ENCODE results near the gene C1QTNF7. TPM values are rescaled to one million over a fixed set of nuclear protein-coding genes. Genes with fewer than 3 reads are reported as not detected.

Gene C1QTNF7
- total and polyA plus RNA-seq, 12 donors, result 0.30 to 2.7 (median 1.5) TPM

DNA sequence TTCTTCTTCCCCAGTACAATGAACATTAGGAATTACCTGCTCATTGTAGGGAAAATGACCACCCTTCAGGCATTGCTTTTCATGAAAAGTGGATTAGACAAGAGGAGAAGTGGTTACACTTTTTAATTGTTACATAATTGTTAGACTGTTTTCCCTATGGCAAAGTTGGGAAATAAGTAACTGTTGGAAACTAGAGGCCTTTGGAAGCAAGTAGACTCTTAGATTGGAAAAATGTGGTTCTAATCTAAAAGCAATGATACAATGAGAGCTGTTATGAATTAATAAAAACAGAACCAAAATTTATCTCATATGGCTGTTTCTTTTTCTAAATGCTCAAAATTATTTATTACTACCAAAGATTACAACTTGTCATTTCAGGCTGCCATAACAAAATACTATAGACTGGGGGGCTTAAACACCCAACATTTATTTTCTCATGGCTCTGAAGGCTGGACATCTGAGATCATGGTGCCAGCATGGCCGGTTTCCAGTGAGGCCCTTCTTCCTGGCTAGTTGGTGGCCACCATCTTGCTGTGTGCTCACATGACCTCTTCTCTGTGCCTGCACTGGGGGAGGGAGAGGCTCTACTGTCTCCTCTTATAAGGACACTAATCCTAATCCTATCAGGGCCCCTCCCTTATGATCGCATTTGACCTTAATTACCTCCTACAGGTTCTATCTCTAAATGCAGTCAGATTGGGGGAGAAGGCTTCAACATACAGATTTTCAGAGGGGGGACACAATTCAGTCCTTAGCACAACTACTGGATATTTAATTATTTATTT lies 54.3 kb downstream of the C1QTNF7 start:
- peaks cover 0 to 21% (median 0%) of the 10 kb centered on the region in 11 donors for H3K9me3 ChIP-seq
- ATAC-seq (no peak), DNase-seq (no peak)
- intact Hi-C loops (cut with DNase I), result loop anchor here in 3 of 10 donors (5.0 to 10.0 kb wide), 3 partner anchors 170 to 475 kb away; no protein-coding TSS in a partner anchor
- no peak overlapping the region for H3K4me3 ChIP-seq
- H3K4me1 ChIP-seq, result peaks cover 0 to 28% (median 0%) of the 10 kb centered on the region in 9 donors
- H3K36me3 ChIP-seq, result peaks cover 0 to 45% (median 0%) of the 10 kb centered on the region in 9 donors
- TF ChIP-seq, protein P1, sequence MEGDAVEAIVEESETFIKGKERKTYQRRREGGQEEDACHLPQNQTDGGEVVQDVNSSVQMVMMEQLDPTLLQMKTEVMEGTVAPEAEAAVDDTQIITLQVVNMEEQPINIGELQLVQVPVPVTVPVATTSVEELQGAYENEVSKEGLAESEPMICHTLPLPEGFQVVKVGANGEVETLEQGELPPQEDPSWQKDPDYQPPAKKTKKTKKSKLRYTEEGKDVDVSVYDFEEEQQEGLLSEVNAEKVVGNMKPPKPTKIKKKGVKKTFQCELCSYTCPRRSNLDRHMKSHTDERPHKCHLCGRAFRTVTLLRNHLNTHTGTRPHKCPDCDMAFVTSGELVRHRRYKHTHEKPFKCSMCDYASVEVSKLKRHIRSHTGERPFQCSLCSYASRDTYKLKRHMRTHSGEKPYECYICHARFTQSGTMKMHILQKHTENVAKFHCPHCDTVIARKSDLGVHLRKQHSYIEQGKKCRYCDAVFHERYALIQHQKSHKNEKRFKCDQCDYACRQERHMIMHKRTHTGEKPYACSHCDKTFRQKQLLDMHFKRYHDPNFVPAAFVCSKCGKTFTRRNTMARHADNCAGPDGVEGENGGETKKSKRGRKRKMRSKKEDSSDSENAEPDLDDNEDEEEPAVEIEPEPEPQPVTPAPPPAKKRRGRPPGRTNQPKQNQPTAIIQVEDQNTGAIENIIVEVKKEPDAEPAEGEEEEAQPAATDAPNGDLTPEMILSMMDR (IDR thresholded peaks at IDR 0.05), result no peak
- H3K27ac ChIP-seq, result peak overlapping the region in 5 of 10 donors; percentile 23 to 63 (median 52)
- 91 to 92% methylated on average over 2 of the region's 2 CpGs for WGBS, 2 donors
- H3K27me3 ChIP-seq, result no peaks in the 10 kb centered on the region

DNA sequence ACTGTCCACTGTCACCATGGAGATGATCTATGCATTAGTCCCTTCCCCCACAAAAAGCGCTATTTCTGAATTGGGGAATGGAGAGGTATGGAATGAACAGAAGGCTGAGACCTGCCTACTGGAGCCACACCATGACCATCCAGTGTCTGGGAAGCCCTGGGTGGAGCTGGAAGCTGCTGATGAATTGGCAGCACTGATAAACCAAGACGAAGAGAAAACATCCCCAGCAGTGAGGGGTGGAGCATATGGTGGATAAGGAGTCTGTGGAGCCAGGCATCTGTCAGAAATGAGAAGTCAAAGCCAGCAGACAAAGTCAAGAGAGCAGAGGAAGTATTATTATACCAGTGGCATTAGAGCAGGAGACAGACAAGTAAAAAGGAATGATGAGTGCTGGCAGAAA lies 55.0 kb downstream of the C1QTNF7 start:
- Histone ChIP-seq H3K27me3 (no peaks in the 10 kb centered on the region), H3K4me3 (no peak overlapping the region), H3K27ac (peak overlapping the region in 5 of 10 donors; percentile 23 to 63 (median 52)), H3K36me3 (peaks cover 0 to 49% (median 0%) of the 10 kb centered on the region in 9 donors), H3K4me1 (peaks cover 0 to 28% (median 0%) of the 10 kb centered on the region in 9 donors), H3K9me3 (peaks cover 0 to 28% (median 0%) of the 10 kb centered on the region in 11 donors)
- ATAC-seq (no peak), DNase-seq (no peak)
- intact Hi-C loops (cut with DNase I), result loop anchor here in 3 of 10 donors (5.0 to 10.0 kb wide), 3 partner anchors 169 to 474 kb away; no protein-coding TSS in a partner anchor
- WGBS, 2 donors, result 64 to 70% methylated on average over 2 of the region's 2 CpGs
- TF ChIP-seq, protein P1 (IDR thresholded peaks at IDR 0.05), result no peak

DNA sequence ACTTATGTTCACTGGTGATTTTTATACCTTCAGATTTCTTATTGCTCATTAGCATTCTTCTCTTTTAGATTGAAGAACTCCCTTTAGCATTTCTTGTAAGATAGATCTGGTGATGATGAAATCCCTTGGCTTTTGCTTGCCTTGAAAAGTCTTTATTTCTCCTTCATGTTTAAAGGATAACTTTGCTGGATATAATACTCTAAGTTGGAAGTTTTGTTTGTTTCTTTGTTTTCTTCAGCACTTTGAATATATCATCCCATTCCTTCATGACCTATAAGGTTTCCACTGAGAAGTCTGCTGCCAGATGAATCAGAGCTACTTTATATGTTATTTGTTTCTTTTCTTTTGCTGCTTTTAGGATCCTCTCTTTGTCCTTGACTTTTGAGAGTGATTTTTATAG lies 60.3 kb downstream of the C1QTNF7 start:
- peaks cover 0 to 37% (median 0%) of the 10 kb centered on the region in 11 donors for H3K9me3 ChIP-seq
- H3K27me3 ChIP-seq, result no peaks in the 10 kb centered on the region
- no peak overlapping the region for H3K4me3 ChIP-seq
- ATAC-seq (no peak), DNase-seq (no peak)
- H3K36me3 ChIP-seq, result peaks cover 0 to 73% (median 0%) of the 10 kb centered on the region in 9 donors
- intact Hi-C loops (cut with DNase I), result loop anchor here in 1 of 10 donors (10.0 kb wide), 1 partner anchor 397 kb away; no protein-coding TSS in a partner anchor
- H3K27ac ChIP-seq, result peak overlapping the region in 2 of 10 donors; percentile 49 to 53
- peaks cover 0 to 7% (median 3%) of the 10 kb centered on the region in 9 donors for H3K4me1 ChIP-seq
- TF ChIP-seq, protein P1 (IDR thresholded peaks at IDR 0.05), result no peak

DNA sequence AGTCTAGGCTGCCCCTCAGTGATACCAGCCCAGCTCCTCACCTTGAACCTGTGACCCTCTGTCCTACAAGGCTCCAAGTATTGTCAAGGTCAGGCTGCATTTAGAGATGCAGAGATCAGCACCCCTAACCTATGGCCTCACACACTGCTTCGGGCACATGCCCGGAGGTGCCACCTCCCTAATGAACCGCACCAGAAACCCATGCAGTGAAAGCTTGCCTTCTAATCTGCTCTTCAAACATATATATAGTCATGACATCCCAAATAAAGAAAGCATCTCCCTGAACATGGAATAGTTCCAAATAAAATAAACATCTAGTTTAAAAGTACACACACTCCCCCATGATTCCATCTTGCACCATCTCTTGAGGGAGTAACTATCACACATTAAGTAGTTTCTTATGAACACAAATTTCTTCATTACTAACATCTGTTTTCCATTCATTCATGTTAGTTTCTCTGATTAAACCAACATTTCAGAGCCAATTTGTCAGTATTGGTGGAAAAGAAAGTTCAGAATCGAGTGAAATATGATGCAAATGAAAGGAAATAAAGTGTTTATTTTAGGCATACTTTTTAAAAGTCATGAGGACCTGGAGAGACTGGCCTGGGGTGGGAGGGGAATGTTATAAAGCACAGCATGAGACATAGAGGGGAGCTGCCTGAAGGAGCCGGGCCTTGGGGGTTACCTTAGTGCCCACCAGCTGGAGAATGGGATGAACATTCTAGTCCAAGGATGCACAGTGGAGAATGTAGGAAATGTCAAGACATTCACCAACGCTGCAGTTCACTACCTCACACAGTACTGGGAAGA lies 61.0 kb downstream of the C1QTNF7 start:
- intact Hi-C loops (cut with DNase I), result loop anchor here in 1 of 10 donors (10.0 kb wide), 1 partner anchor 396 kb away; no protein-coding TSS in a partner anchor
- peaks cover 0 to 12% (median 8%) of the 10 kb centered on the region in 9 donors for H3K4me1 ChIP-seq
- peaks cover 0 to 37% (median 0%) of the 10 kb centered on the region in 11 donors for H3K9me3 ChIP-seq
- DNase-seq, result no peak
- ATAC-seq, result peak; percentile 47 to 90 (median 78)
- whole genome bisulfite sequencing, 2 donors, result 75 to 81% methylated on average over 6 of the region's 6 CpGs
- TF ChIP-seq, protein P1 (IDR thresholded peaks at IDR 0.05), result no peak
- H3K36me3 ChIP-seq, result peaks cover 0 to 66% (median 0%) of the 10 kb centered on the region in 9 donors
- peak overlapping the region in 7 of 10 donors; percentile 20 to 63 (median 49) for H3K27ac ChIP-seq
- H3K4me3 ChIP-seq, result no peak overlapping the region
- H3K27me3 ChIP-seq, result no peaks in the 10 kb centered on the region
